ENCODE measurements around the gene ACOT11. TPM values are rescaled to one million over a fixed set of nuclear protein-coding genes. Genes with fewer than 3 reads are reported as not detected.

The ACOT11 gene
- total and polyA plus RNA-seq, 2 of the 4 experiments (the other 2 are of a cell fraction) = 2.5 to 2.7 TPM

GRCh38 chr1:54574158-54574778 is 26.2 kb downstream of the ACOT11 start:
- in situ Hi-C loops (cut with MboI; ENCODE audit: low sequenced_read_pairs) = no loop called here
- ATAC-seq (ENCODE audit: low read depth) (no peak), DNase-seq (no peak)
- Histone ChIP-seq H3K27me3 (ENCODE audit: control insufficient read depth, insufficient read depth, low read length) (no peaks in the 10 kb centered on the region), H2AK5ac (ENCODE audit: low read depth, low read length) (no peak overlapping the region), H4K20me1 (ENCODE audit: insufficient read depth, low read length) (no peaks in the 10 kb centered on the region), H3K9me1 (ENCODE audit: insufficient read depth, low read length) (no peaks in the 10 kb centered on the region; the same call in 1 of the 2 replicates), H3K79me1 (ENCODE audit: low read depth in 1 of 2, low read length in 2 of 2) (no peaks in the 10 kb centered on the region), H2BK15ac (ENCODE audit: low read depth, low read length) (no peak overlapping the region), H3K4me1 (ENCODE audit: control insufficient read depth, insufficient read depth, low read length) (peaks cover 2% of the 10 kb centered on the region; the same call in 1 of the 2 replicates), H3K27ac (ENCODE audit: insufficient read depth, low read length) (no peak overlapping the region), H3K4ac (ENCODE audit: low read depth, low read length) (no peak overlapping the region), H3K14ac (replicated peaks; ENCODE audit: low read depth, low read length) (no peak overlapping the region), H3K4me3 (ENCODE audit: insufficient read depth, low read depth, low read length) (no peak overlapping the region), H2AK9ac (replicated peaks; ENCODE audit: low read depth, low read length, poor library complexity) (no peak overlapping the region), H3K36me3 (ENCODE audit: control insufficient read depth, insufficient read depth, low read length) (no peaks in the 10 kb centered on the region), H4K91ac (ENCODE audit: insufficient read depth, low read depth, low read length) (no peak overlapping the region), H3K18ac (ENCODE audit: low read depth, low read length) (no peak overlapping the region), H4K8ac (ENCODE audit: low read depth in 2 of 2, low read length in 2 of 2) (no peak overlapping the region), H2BK5ac (ENCODE audit: low read depth, low read length, poor library complexity, severe bottlenecking) (no peak overlapping the region), H2BK120ac (ENCODE audit: low read depth, low read length) (no peak overlapping the region), H4K5ac (ENCODE audit: low read depth, low read length) (no peak overlapping the region), H3K4me2 (ENCODE audit: low read depth, low read length) (no peak overlapping the region), H2BK20ac (ENCODE audit: low read depth, low read length) (no peak overlapping the region), H3K56ac (ENCODE audit: extremely low read depth, insufficient read depth, low read length) (no peak overlapping the region), H3K23ac (ENCODE audit: low read depth, low read length) (no peak overlapping the region), H3K9ac (ENCODE audit: low read depth, low read length) (no peak overlapping the region), H2AFZ (replicated peaks; ENCODE audit: low read length, poor library complexity) (peak overlapping the region; percentile 8), H3K9me3 (ENCODE audit: control insufficient read depth, insufficient read depth, low read length) (no peaks in the 10 kb centered on the region)
- ChIA-PET POLR2A (ENCODE audit: unreplicated experiment) (no interaction called here), CTCF (no interaction called here)
- WGBS, 2 experiments (ENCODE audit: extremely low coverage in 2 of 2, insufficient read length in 1 of 2) = 100% methylated on average over 1 of the region's 12 CpGs; no CpG with 5 or more reads in 1 of the 2 experiments
- dilution Hi-C loops (cut with HindIII; ENCODE audit: low sequenced_read_pairs, unreplicated experiment) = no loop called here
- no peak for TF ChIP-seq FOS (IDR thresholded peaks at IDR 0.05; ENCODE audit: low read depth, low read length)
- TF ChIP-seq MXI1 (IDR thresholded peaks at IDR 0.05; ENCODE audit: borderline replicate concordance, low read depth, low read length) = no peak
- TF ChIP-seq RAD21 (IDR thresholded peaks at IDR 0.05; ENCODE audit: low read length) = no peak
- no peak for TF ChIP-seq NFE2L2 (IDR thresholded peaks at IDR 0.05; ENCODE audit: low read depth, low read length)
- TF ChIP-seq, protein P1, sequence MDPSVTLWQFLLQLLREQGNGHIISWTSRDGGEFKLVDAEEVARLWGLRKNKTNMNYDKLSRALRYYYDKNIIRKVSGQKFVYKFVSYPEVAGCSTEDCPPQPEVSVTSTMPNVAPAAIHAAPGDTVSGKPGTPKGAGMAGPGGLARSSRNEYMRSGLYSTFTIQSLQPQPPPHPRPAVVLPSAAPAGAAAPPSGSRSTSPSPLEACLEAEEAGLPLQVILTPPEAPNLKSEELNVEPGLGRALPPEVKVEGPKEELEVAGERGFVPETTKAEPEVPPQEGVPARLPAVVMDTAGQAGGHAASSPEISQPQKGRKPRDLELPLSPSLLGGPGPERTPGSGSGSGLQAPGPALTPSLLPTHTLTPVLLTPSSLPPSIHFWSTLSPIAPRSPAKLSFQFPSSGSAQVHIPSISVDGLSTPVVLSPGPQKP (IDR thresholded peaks at IDR 0.05; ENCODE audit: borderline replicate concordance, low read depth, low read length) = no peak
- TF ChIP-seq RCOR1 (IDR thresholded peaks at IDR 0.05; ENCODE audit: insufficient replicate concordance, low read length) = no peak
- TF ChIP-seq CTCF (conservative IDR thresholded peaks at IDR 0.05; ENCODE audit: low read depth, low read length) = no peak
- no peak for TF ChIP-seq SMC3 (IDR thresholded peaks at IDR 0.05; ENCODE audit: low read depth, low read length)
- TF ChIP-seq CEBPB (IDR thresholded peaks at IDR 0.05; ENCODE audit: low read depth, low read length) = no peak
- TF ChIP-seq BHLHE40 (IDR thresholded peaks at IDR 0.05; ENCODE audit: low read depth, low read length) = no peak
- intact Hi-C loops (cut with micrococcal nuclease) = no loop called here
- no TSS peak for BruUV-seq (replicated peaks)
